Upper lobe of right lung (tissue), 1 donor: ENCODE data around the gene KIF7. TPM values are rescaled to one million over a fixed set of nuclear protein-coding genes. Genes with fewer than 3 reads are reported as not detected.
A peak's percentile ranks its signal among the peaks of the same experiment; 100 is the strongest.

ENCODE experiments used
- ATAC-seq: fragments of 200-7000 bp; cut with Tn5 transposase; one replicate; pipeline ENCODE4 v1.9.1; 2020; ENCODE audit warnings: mild to moderate bottlenecking, moderate library complexity
- DNase-seq: peaks from one replicate; pipeline ENCODE4 v3.0.0-alpha.2; 2020
- H3K27ac ChIP-seq: fragments of 200-600 bp; one replicate; pipeline ENCODE4 v1.8.0; 2022
- H3K27me3 ChIP-seq: fragments of 200-600 bp; one replicate; pipeline ENCODE4 v1.8.0; 2022; ENCODE audit warnings: mild to moderate bottlenecking
- H3K36me3 ChIP-seq: fragments of 200-600 bp; one replicate; pipeline ENCODE4 v1.8.0; 2022
- H3K4me1 ChIP-seq: fragments of 200-600 bp; one replicate; pipeline ENCODE4 v1.8.0; 2022
- H3K4me3 ChIP-seq: fragments of 200-600 bp; one replicate; pipeline ENCODE4 v1.8.0; 2022; ENCODE audit warnings: mild to moderate bottlenecking
- H3K9me3 ChIP-seq: fragments of 200-600 bp; one replicate; pipeline ENCODE4 v1.8.0; 2022
- CTCF ChIP-seq: fragments of 200-600 bp; IDR thresholded peaks from one replicate; pipeline ENCODE4 v1.8.0; 2022; ENCODE audit warnings: antibody characterized with exemption
- intact Hi-C: fragments of 100-400 bp; cut with DNase I; formaldehyde crosslinking; loops from one replicate; pipeline ENCODE4 v1.11.0; 2022
- long read RNA-seq: library from polyadenylated mRNA; unstranded; transcript quantifications from one replicate; pipeline ENCODE4 v2.0.0, GENCODE V29; 2021
- total RNA-seq: library from RNA; stranded (reverse); fragmentation: NEBNext Ultra II Directional; extraction: Animal tissue kit (Norgen Biotek cat#: 25700); gene quantifications from one replicate; pipeline ENCODE4 v1.2.1, GENCODE V29; 2021
- donor health status: DM: no; HTN: yes; CAD: no; lungs with severe emphysema.

The KIF7 gene
- 2.1 TPM for total RNA-seq
- long read RNA-seq, full-length matches to known transcripts = 1 of 7 reads
- long read RNA-seq, partial matches to known transcripts = 1 of 7 reads
- long read RNA-seq, other reads (novel, unspliced or antisense) = 5 of 7 reads

GRCh38 chr15:89654847-89655805 is at the start of gene KIF7:
TSS of gene KIF7 (minus strand) at chr15:89655467. CDS start at chr15:89652930, 2,537 bp downstream.
- Histone ChIP-seq H3K4me3 (peak within 1 kb of the TSS; percentile 62), H3K4me1 (no peaks in the 10 kb centered on the region), H3K27ac (no peak within 1 kb of the TSS), H3K27me3 (peaks cover 22% of the 10 kb centered on the region), H3K9me3 (no peaks in the 10 kb centered on the region), H3K36me3 (no peaks in the 10 kb centered on the region)
- no peak for TF ChIP-seq CTCF
- DNase-seq (no peak), ATAC-seq (peak; percentile 68)
- intact Hi-C loops = no loop called here

- Histone ChIP-seq H3K9me3 (no peaks in the 10 kb centered on the region), H3K4me1 (no peaks in the 10 kb centered on the region), H3K36me3 (no peaks in the 10 kb centered on the region), H3K27me3 (no peaks in the 10 kb centered on the region), H3K27ac (no peak overlapping the region), H3K4me3 (no peak overlapping the region)
- DNase-seq = no peak
- intact Hi-C loops = no loop called here
- no peak for TF ChIP-seq CTCF
- no peak for ATAC-seq
Observed at GRCh38 chr15:89704411-89704810, 49.1 kb upstream of the KIF7 start.

GRCh38 chr15:89695198-89695597 is 39.9 kb upstream of the KIF7 start:
- intact Hi-C loops = no loop called here
- no peak for TF ChIP-seq CTCF
- no peak for ATAC-seq

GRCh38 chr15:89693696-89694095 is 38.4 kb upstream of the KIF7 start:
- Histone ChIP-seq H3K36me3 (no peaks in the 10 kb centered on the region), H3K27ac (no peak overlapping the region), H3K9me3 (no peaks in the 10 kb centered on the region), H3K4me1 (peaks cover 8% of the 10 kb centered on the region), H3K27me3 (no peaks in the 10 kb centered on the region), H3K4me3 (no peak overlapping the region)
- TF ChIP-seq CTCF = no peak
- no peak for DNase-seq
- intact Hi-C loops = no loop called here
- ATAC-seq = no peak

More at GRCh38 chr15:89695198-89695597, 39.9 kb upstream of the KIF7 start:
- Histone ChIP-seq H3K27ac (no peak overlapping the region), H3K36me3 (no peaks in the 10 kb centered on the region), H3K9me3 (no peaks in the 10 kb centered on the region), H3K4me3 (no peak overlapping the region), H3K27me3 (no peaks in the 10 kb centered on the region), H3K4me1 (no peaks in the 10 kb centered on the region)
- no peak for DNase-seq

- H3K27me3 ChIP-seq = no peaks in the 10 kb centered on the region
- H3K27ac ChIP-seq = no peak overlapping the region
- intact Hi-C loops = no loop called here
- H3K4me1 ChIP-seq = peaks cover 8% of the 10 kb centered on the region
- ATAC-seq = no peak
- no peak overlapping the region for H3K4me3 ChIP-seq
- no peaks in the 10 kb centered on the region for H3K9me3 ChIP-seq
- no peak for DNase-seq
- no peaks in the 10 kb centered on the region for H3K36me3 ChIP-seq
- no peak for TF ChIP-seq CTCF
Observed at GRCh38 chr15:89693091-89693490, 37.8 kb upstream of the KIF7 start.
